H9 (cell line): Measurements from ENCODE around the gene CABP7. TPM values are rescaled to one million over a fixed set of nuclear protein-coding genes. Genes with fewer than 3 reads are reported as not detected.

Source experiments
- DNase-seq: peaks from one replicate; pipeline ENCODE4 v3.0.0-alpha.2; 2017
- H2AFZ ChIP-seq: one replicate; pipeline ENCODE4 v1.6.1; 2013; ENCODE audit warnings: mild to moderate bottlenecking, low read length, control low read depth, moderate library complexity
- H2AK5ac ChIP-seq: 2 replicates; pipeline ENCODE4 v1.6.1; 2013; ENCODE audit warnings: low read length, control low read depth, mixed read lengths; ENCODE audit not compliant: insufficient read length
- H2BK120ac ChIP-seq: one replicate; pipeline ENCODE4 v1.6.1; 2013; ENCODE audit warnings: low read depth, mild to moderate bottlenecking, low read length, control low read depth, inconsistent platforms; ENCODE audit not compliant: poor library complexity, severe bottlenecking
- H2BK12ac ChIP-seq: 2 replicates; pipeline ENCODE4 v1.6.1; 2013; ENCODE audit warnings: low read length, control low read depth, mixed read lengths, low read depth; ENCODE audit not compliant: insufficient read length
- H2BK15ac ChIP-seq: 2 replicates; pipeline ENCODE4 v1.6.1; 2013; ENCODE audit warnings: low read depth, low read length, control low read depth
- H2BK20ac ChIP-seq: one replicate; pipeline ENCODE4 v1.6.1; 2013; ENCODE audit warnings: low read depth, mild to moderate bottlenecking, low read length, control low read depth, inconsistent platforms; ENCODE audit not compliant: poor library complexity, severe bottlenecking
- H2BK5ac ChIP-seq: 2 replicates; pipeline ENCODE4 v1.6.1; 2013; ENCODE audit warnings: low read length, control low read depth, mixed read lengths; ENCODE audit not compliant: insufficient read length
- H3K14ac ChIP-seq: 2 replicates; pipeline ENCODE4 v1.6.1; 2013; ENCODE audit warnings: low read length, control low read depth; ENCODE audit not compliant: insufficient read depth
- H3K18ac ChIP-seq: 2 replicates; pipeline ENCODE4 v1.6.1; 2013; ENCODE audit warnings: low read depth, mild to moderate bottlenecking, mixed read lengths, low read length, control low read depth; ENCODE audit not compliant: insufficient read length
- H3K23ac ChIP-seq: 2 replicates; pipeline ENCODE4 v1.6.1; 2013; ENCODE audit warnings: low read length, control low read depth, mixed read lengths, low read depth; ENCODE audit not compliant: insufficient read length
- H3K23me2 ChIP-seq: 2 replicates; pipeline ENCODE4 v1.6.1; 2013; ENCODE audit warnings: low read depth, mild to moderate bottlenecking, mixed read lengths, low read length, control low read depth; ENCODE audit not compliant: insufficient read length, poor library complexity, severe bottlenecking
- H3K27ac ChIP-seq: 2 replicates; pipeline ENCODE4 v1.5.1; 2013; ENCODE audit warnings: low read length, control low read depth, mixed read lengths, low read depth; ENCODE audit not compliant: insufficient read length
- H3K27me3 ChIP-seq: 2 replicates; pipeline ENCODE4 v1.6.1; 2013; ENCODE audit warnings: low read length, control low read depth, inconsistent platforms; ENCODE audit not compliant: insufficient read depth
- H3K4ac ChIP-seq: 2 replicates; pipeline ENCODE4 v1.6.1; 2013; ENCODE audit warnings: low read depth, mild to moderate bottlenecking, control low read depth, inconsistent platforms, low read length, moderate library complexity
- H3K4me1 ChIP-seq: 2 replicates; pipeline ENCODE4 v1.6.1; 2013; ENCODE audit warnings: low read length, control low read depth, inconsistent platforms; ENCODE audit not compliant: insufficient read depth
- H3K4me2 ChIP-seq: 2 replicates; pipeline ENCODE4 v1.6.1; 2013; ENCODE audit warnings: low read length, control low read depth, mixed read lengths; ENCODE audit not compliant: insufficient read length, insufficient read depth
- H3K56ac ChIP-seq: 2 replicates; pipeline ENCODE4 v1.6.1; 2013; ENCODE audit warnings: low read depth, mild to moderate bottlenecking, mixed read lengths, low read length, control low read depth; ENCODE audit not compliant: insufficient read length
- H3K79me1 ChIP-seq: 2 replicates; pipeline ENCODE4 v1.6.1; 2013; ENCODE audit warnings: low read depth, mild to moderate bottlenecking, moderate library complexity, low read length, control low read depth, inconsistent platforms; ENCODE audit not compliant: insufficient read depth, poor library complexity, severe bottlenecking
- H3K79me2 ChIP-seq: 2 replicates; pipeline ENCODE4 v1.6.1; 2013; ENCODE audit warnings: low read length, control low read depth, inconsistent platforms; ENCODE audit not compliant: insufficient read depth
- H3K9ac ChIP-seq: 2 replicates; pipeline ENCODE4 v1.6.1; 2013; ENCODE audit warnings: low read length, control low read depth, mixed read lengths; ENCODE audit not compliant: insufficient read length; ENCODE audit errors: extremely low read depth
- H3K9me3 ChIP-seq: one replicate; pipeline ENCODE4 v1.6.1; 2013; ENCODE audit warnings: low read depth, low read length, inconsistent platforms; ENCODE audit not compliant: control insufficient read depth
- H3T11ph ChIP-seq: one replicate; pipeline ENCODE4 v1.6.1; 2013; ENCODE audit warnings: mild to moderate bottlenecking, low read length, control low read depth, inconsistent platforms
- H4K20me1 ChIP-seq: one replicate; pipeline ENCODE4 v1.6.1; 2013; ENCODE audit not compliant: control insufficient read depth, insufficient read length, insufficient read depth
- H4K5ac ChIP-seq: 2 replicates; pipeline ENCODE4 v1.6.1; 2013; ENCODE audit warnings: low read depth, mild to moderate bottlenecking, mixed read lengths, low read length, control low read depth; ENCODE audit not compliant: insufficient read length
- H4K8ac ChIP-seq: replicated peaks from 2 replicates; pipeline ENCODE4 v1.6.1; 2013; ENCODE audit warnings: low read length, control low read depth, mixed read lengths, low read depth; ENCODE audit not compliant: insufficient read length
- H4K91ac ChIP-seq: 2 replicates; pipeline ENCODE4 v1.6.1; 2013; ENCODE audit warnings: low read depth, mild to moderate bottlenecking, moderate library complexity, mixed read lengths, low read length, control low read depth; ENCODE audit not compliant: insufficient read length
- H3K27ac Mint-ChIP-seq, 3 experiments: 2 replicates in 2 of 3; 3 replicates in 1 of 3; pipeline ENCODE4 v1.8.0; 2020 to 2021; ENCODE audit warnings: mixed read lengths in 3 of 3, mild to moderate bottlenecking in 1 of 3, moderate library complexity in 1 of 3
- H3K27me3 Mint-ChIP-seq: 2 replicates; pipeline ENCODE4 v1.8.0; 2021; ENCODE audit warnings: low read depth, mild to moderate bottlenecking, moderate library complexity, mixed read lengths
- H3K36me3 Mint-ChIP-seq, 3 experiments: 2 replicates in 2 of 3; 3 replicates in 1 of 3; pipeline ENCODE4 v1.8.0; 2020 to 2021; ENCODE audit warnings: low read depth in 3 of 3, mixed read lengths in 3 of 3; ENCODE audit not compliant: insufficient read depth in 1 of 3
- H3K4me1 Mint-ChIP-seq, 2 experiments: 2 replicates each; pipeline ENCODE4 v1.8.0; 2020; ENCODE audit warnings: mixed read lengths in 2 of 2
- H3K4me3 Mint-ChIP-seq, 2 experiments: 2 replicates in 1 of 2; 3 replicates in 1 of 2; pipeline ENCODE4 v1.8.0; 2020 to 2021; ENCODE audit warnings: mild to moderate bottlenecking in 2 of 2, mixed read lengths in 2 of 2, moderate library complexity in 1 of 2
- H3K9me3 Mint-ChIP-seq, 2 experiments: 2 replicates in 1 of 2; 3 replicates in 1 of 2; pipeline ENCODE4 v1.8.0; 2020; ENCODE audit warnings: mild to moderate bottlenecking in 2 of 2, mixed read lengths in 2 of 2, moderate library complexity in 1 of 2
- WGBS: extraction: QIAGEN DNeasy Blood & Tissue Kit; methylation state at CpG from one replicate; pipeline ENCODE4 v1.1.7; 2013; ENCODE audit warnings: missing lambda C conversion rate, low lambda C conversion rate, mixed read lengths; ENCODE audit not compliant: insufficient read length; ENCODE audit errors: extremely low coverage; 5-methylcytosine and 5-hydroxymethylcytosine counted together
- total RNA-seq: library from RNA; stranded (reverse); gene quantifications from 2 replicates; pipeline ENCODE4 v1.2.1, GENCODE V29; 2021
- TF ChIP-seq, protein P1 (sequence below): fragments of 200-600 bp; sonication (generic); conservative IDR thresholded peaks from 3 replicates; pipeline ENCODE4 v1.8.0; 2021; ENCODE audit warnings: antibody characterized with exemption, mild to moderate bottlenecking

The CABP7 gene
- total RNA-seq, 1 experiment from 2014 or later, result 0.83 TPM

GRCh38 chr22:29717789-29718188 lies 2.0 kb upstream of the CABP7 start:
- H3K9me3 Mint-ChIP-seq, result no peaks in the 10 kb centered on the region; a peak in 1 of 5 replicates

More at GRCh38 chr22:29717789-29718188, 2.0 kb upstream of the CABP7 start:
- Histone ChIP-seq H3K79me2 (no peaks in the 10 kb centered on the region), H3K56ac (no peak overlapping the region), H3K23me2 (peaks cover 4% of the 10 kb centered on the region), H2AFZ (no peak overlapping the region), H3T11ph (no peak overlapping the region), H2BK120ac (no peak overlapping the region), H3K4ac (no peak overlapping the region), H3K4me2 (no peak overlapping the region), H3K4me1 (no peaks in the 10 kb centered on the region), H3K27ac (no peak overlapping the region), H4K8ac (no peak overlapping the region), H3K9me3 (no peaks in the 10 kb centered on the region), H4K20me1 (no peaks in the 10 kb centered on the region), H2AK5ac (no peak overlapping the region), H4K5ac (no peak overlapping the region), H2BK12ac (no peak overlapping the region), H2BK20ac (no peak overlapping the region), H3K27me3 (peaks cover 24% of the 10 kb centered on the region; the same call in 1 of the 2 replicates), H3K9ac (no peak overlapping the region), H4K91ac (no peak overlapping the region), H3K18ac (no peak overlapping the region), H2BK5ac (no peak overlapping the region), H3K23ac (no peak overlapping the region), H3K79me1 (no peaks in the 10 kb centered on the region), H2BK15ac (no peak overlapping the region), H3K14ac (no peak overlapping the region)
- TF ChIP-seq, protein P1, sequence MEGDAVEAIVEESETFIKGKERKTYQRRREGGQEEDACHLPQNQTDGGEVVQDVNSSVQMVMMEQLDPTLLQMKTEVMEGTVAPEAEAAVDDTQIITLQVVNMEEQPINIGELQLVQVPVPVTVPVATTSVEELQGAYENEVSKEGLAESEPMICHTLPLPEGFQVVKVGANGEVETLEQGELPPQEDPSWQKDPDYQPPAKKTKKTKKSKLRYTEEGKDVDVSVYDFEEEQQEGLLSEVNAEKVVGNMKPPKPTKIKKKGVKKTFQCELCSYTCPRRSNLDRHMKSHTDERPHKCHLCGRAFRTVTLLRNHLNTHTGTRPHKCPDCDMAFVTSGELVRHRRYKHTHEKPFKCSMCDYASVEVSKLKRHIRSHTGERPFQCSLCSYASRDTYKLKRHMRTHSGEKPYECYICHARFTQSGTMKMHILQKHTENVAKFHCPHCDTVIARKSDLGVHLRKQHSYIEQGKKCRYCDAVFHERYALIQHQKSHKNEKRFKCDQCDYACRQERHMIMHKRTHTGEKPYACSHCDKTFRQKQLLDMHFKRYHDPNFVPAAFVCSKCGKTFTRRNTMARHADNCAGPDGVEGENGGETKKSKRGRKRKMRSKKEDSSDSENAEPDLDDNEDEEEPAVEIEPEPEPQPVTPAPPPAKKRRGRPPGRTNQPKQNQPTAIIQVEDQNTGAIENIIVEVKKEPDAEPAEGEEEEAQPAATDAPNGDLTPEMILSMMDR, result no peak
- no CpG with 5 or more reads among the region's 11 CpGs for WGBS
- Mint-ChIP-seq H3K36me3 (no peaks in the 10 kb centered on the region; a peak in 2 of 7 replicates), H3K4me1 (peaks cover 4 to 15% of the 10 kb centered on the region in 2 experiments; a peak in 2 of 4 replicates), H3K4me3 (no peak overlapping the region), H3K27me3 (peaks cover 82% of the 10 kb centered on the region), H3K27ac (no peak overlapping the region; a peak in 1 of 7 replicates)
- no peak for DNase-seq
